Duodenal mucosa (tissue), 2 donors: Measurements from ENCODE around the gene AWAT2.

Experiments used
- H3K27ac ChIP-seq: one replicate; pipeline ENCODE4 v1.7.0; 2013; ENCODE audit warnings: low read depth, low read length
- H3K27me3 ChIP-seq, 2 donors: one replicate each; pipeline ENCODE4 v1.7.0; 2013; ENCODE audit warnings: low read length in 2 of 2, control low read depth in 1 of 2; ENCODE audit not compliant: insufficient read depth in 2 of 2, control insufficient read depth in 1 of 2
- H3K36me3 ChIP-seq, 2 donors: one replicate each; pipeline ENCODE4 v1.7.0; 2013; ENCODE audit warnings: low read length in 2 of 2, control low read depth in 1 of 2; ENCODE audit not compliant: insufficient read depth in 2 of 2, control insufficient read depth in 1 of 2
- H3K4me1 ChIP-seq, 2 donors: one replicate each; pipeline ENCODE4 v1.7.0; 2013; ENCODE audit warnings: low read length in 2 of 2, control low read depth in 1 of 2; ENCODE audit not compliant: insufficient read depth in 2 of 2, control insufficient read depth in 1 of 2
- H3K4me3 ChIP-seq, 2 donors: one replicate each; pipeline ENCODE4 v1.7.0; 2013; ENCODE audit warnings: low read length in 2 of 2, low read depth in 1 of 2
- H3K9ac ChIP-seq, 2 donors: one replicate each; pipeline ENCODE4 v1.7.0; 2013; ENCODE audit warnings: low read length in 2 of 2, low read depth in 1 of 2
- H3K9me3 ChIP-seq, 2 donors: one replicate each; pipeline ENCODE4 v1.7.0; 2013; ENCODE audit warnings: low read length in 2 of 2, control low read depth in 1 of 2; ENCODE audit not compliant: control insufficient read depth in 1 of 2

Gene AWAT2

DNA sequence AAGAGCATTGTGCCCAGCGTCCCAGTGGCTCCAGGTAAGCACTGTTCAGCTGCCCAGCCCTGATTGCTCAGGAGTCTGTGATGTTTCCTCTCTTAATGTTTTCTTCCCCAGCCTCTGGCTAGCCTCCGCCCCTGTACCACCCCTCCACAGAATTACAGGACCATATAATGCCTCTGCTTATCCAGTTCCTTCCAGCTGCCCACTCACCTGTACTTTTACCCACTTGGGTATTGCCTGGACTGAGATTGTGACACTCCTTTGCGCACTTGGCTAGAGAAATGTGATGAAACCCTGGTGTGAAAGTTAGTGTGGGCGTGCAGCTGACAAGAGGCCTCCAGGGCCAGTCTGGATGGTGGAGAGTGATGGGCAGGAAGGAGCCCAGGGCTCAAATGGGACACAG is at the start of gene AWAT2:
Gene AWAT2 (minus strand): TSS at position 14 of the 400 bp plus-strand sequence. CDS start 6 bp downstream, at position 8.
- Histone ChIP-seq H3K36me3 (no peaks in the 10 kb centered on the region), H3K9me3 (no peaks in the 10 kb centered on the region), H3K4me3 (no peak within 1 kb of the TSS), H3K4me1 (no peaks in the 10 kb centered on the region), H3K27ac (no peak within 1 kb of the TSS), H3K9ac (no peak within 1 kb of the TSS), H3K27me3 (no peaks in the 10 kb centered on the region)

- no peaks in the 10 kb centered on the region for H3K4me1 ChIP-seq
- H3K4me3 ChIP-seq, result no peak overlapping the region
- no peaks in the 10 kb centered on the region for H3K36me3 ChIP-seq
- no peak overlapping the region for H3K9ac ChIP-seq
- no peak overlapping the region for H3K27ac ChIP-seq
- no peaks in the 10 kb centered on the region for H3K9me3 ChIP-seq
- H3K27me3 ChIP-seq, result no peaks in the 10 kb centered on the region
Observed at GRCh38 chrX:70096052-70096451, 46.3 kb upstream of the AWAT2 start.

GRCh38 chrX:70092247-70092646 is 42.5 kb upstream of the AWAT2 start:
- Histone ChIP-seq H3K36me3 (no peaks in the 10 kb centered on the region), H3K9me3 (no peaks in the 10 kb centered on the region), H3K4me1 (no peaks in the 10 kb centered on the region), H3K27ac (no peak overlapping the region), H3K9ac (no peak overlapping the region), H3K4me3 (no peak overlapping the region), H3K27me3 (no peaks in the 10 kb centered on the region)

DNA sequence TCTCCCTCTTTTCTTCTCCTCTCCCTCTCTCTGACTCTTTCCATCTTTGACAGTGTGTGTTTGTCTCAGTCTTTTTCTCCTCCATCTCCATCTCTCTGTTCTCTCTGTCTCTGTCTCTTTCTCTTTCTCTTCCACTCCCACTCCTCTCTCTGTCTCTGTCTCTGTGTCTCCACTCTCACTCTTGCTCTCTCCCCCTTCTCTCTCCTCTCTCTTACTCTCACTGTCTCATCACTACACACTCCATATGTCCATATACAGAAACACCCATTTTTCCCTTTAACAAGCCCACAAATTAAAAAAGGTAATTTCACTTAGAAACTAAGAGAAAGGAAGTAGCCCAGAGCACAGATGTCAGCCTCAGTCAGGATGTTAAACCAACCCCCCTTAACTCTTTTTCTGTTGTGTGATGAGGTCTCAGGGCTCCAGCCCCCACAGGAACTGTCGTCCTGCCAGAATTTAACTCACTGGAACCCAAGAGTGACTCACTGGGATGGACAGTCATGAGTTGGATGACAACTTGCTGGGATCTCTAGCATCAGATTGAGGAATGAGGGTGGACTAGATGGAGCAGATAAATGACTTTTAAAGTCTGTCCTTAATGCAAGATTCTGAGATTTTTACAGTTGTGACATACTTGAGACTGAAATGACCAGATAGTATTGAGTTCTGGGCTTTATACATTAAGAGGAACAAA is 40.0 kb upstream of the AWAT2 start:
- no peak overlapping the region for H3K9ac ChIP-seq
- no peak overlapping the region for H3K27ac ChIP-seq
- no peaks in the 10 kb centered on the region for H3K4me1 ChIP-seq
- H3K36me3 ChIP-seq, result no peaks in the 10 kb centered on the region
- no peaks in the 10 kb centered on the region for H3K27me3 ChIP-seq
- H3K4me3 ChIP-seq, result no peak overlapping the region
- H3K9me3 ChIP-seq, result no peaks in the 10 kb centered on the region

DNA sequence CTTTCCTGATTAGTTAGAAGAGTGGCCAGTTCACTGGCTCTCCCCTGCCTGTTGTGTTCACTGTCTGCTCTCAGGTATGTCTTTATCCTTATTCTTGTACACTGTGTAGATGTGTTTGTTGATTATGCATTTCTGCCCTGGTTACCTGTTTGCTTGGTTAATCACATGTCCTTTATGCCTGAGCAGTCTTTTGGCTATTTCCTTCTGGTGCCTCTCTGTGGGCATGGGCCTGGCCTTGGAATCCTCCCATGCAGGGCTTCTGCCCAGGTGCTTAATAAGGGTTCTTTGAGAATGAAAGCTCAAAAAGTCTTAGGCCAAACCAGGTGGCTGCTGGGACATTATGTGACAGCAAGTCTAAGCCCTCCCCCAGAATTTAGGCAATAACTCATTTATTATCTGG is 39.0 kb upstream of the AWAT2 start:
- no peak overlapping the region for H3K4me3 ChIP-seq
- no peaks in the 10 kb centered on the region for H3K27me3 ChIP-seq
- H3K36me3 ChIP-seq, result no peaks in the 10 kb centered on the region
- no peak overlapping the region for H3K9ac ChIP-seq
- no peaks in the 10 kb centered on the region for H3K9me3 ChIP-seq
- H3K4me1 ChIP-seq, result no peaks in the 10 kb centered on the region
- no peak overlapping the region for H3K27ac ChIP-seq

DNA sequence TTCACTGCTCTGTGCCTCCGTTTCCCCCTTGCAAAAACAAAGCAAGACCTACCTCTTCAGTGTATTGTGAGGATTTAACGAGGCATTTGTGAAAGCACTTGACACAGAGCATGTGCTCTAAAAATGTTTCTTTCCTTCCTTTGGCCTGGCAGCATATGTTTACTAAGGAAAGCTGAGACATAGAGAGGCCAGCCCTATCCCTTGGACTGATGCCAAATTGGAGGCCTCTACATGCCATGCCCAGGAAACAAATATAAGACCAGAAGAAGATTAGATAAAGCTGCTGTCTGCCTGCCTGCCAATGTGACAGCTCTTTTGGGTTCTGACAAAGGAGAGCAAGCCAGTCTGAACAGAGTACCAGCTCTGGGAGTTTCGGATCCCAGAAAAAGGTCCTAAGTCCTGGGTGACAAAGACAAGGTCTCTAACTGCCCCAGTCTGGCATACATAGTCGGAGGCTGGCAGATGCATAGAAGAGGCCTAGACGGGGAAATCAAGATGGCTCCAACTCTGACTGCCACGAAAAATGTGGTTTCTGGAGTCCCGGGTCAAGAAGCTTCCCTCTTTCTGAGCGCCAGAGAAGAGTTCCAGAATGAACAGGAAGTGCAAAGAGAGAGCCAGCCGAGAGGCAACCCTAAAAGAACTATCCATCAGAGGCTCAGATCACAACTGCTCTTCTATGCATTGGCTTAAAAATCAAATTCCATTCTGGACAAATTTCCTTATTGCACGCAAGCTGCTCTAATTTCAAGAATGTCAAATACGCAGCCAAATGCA is 38.3 kb upstream of the AWAT2 start:
- H3K9me3 ChIP-seq, result no peaks in the 10 kb centered on the region
- no peak overlapping the region for H3K27ac ChIP-seq
- H3K36me3 ChIP-seq, result no peaks in the 10 kb centered on the region
- no peak overlapping the region for H3K4me3 ChIP-seq
- no peaks in the 10 kb centered on the region for H3K4me1 ChIP-seq
- H3K27me3 ChIP-seq, result no peaks in the 10 kb centered on the region
- no peak overlapping the region for H3K9ac ChIP-seq

DNA sequence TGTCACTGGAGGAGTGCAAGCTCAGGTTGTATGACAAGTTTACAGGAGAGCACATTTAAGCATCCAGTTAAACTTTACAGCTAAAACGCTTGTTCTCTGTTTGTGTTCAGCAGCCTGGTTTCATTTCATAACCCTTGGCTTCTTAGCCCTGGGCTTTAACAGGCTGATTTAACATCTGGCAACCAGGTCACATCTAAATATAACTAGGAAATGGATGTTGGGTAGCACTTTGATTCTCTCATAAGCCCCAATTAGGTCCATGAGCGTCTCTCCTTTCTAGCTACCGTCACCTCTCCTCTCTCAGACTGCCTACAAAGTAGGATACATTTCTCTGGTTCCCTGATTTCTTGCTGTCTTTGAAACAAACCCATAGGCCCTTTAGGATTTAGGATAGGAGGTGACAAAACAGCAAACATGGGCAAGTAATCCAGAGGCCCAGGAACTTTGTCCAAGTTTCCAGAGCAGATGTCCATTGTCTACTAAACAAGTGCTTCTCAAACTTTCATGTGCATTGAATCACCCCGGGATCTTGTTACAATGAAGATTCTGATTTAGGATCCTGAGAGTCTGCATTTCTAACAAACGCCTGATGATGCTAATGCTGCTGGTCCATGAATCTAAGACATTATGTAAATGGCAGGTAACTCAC is 35.0 kb upstream of the AWAT2 start:
- Histone ChIP-seq H3K9me3 (no peaks in the 10 kb centered on the region), H3K27ac (no peak overlapping the region), H3K4me3 (no peak overlapping the region), H3K36me3 (no peaks in the 10 kb centered on the region), H3K27me3 (no peaks in the 10 kb centered on the region), H3K4me1 (no peaks in the 10 kb centered on the region), H3K9ac (no peak overlapping the region)

GRCh38 chrX:70082723-70083122 is 33.0 kb upstream of the AWAT2 start:
- H3K36me3 ChIP-seq, result no peaks in the 10 kb centered on the region
- no peaks in the 10 kb centered on the region for H3K9me3 ChIP-seq
- H3K4me3 ChIP-seq, result no peak overlapping the region
- H3K9ac ChIP-seq, result no peak overlapping the region
- no peak overlapping the region for H3K27ac ChIP-seq
- H3K27me3 ChIP-seq, result no peaks in the 10 kb centered on the region
- H3K4me1 ChIP-seq, result no peaks in the 10 kb centered on the region

DNA sequence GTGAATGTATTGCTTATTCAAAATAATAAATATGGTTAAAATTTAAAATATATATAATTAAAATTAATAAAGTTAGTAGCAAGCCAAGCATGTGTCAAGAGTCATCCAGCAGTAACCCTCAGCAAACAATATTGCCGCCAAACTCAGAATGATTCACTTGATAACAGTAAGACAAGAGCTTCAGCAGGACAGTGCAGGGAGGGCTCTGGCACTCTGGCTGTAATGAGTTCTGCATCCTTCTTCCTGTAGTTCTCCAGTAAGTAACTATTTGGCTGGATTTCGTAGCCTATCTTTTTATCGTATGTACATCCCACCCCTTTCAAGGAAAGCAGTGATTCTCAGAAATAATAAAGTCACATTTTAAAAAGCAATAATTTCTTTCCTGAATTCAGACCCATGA is 30.1 kb upstream of the AWAT2 start:
- no peak overlapping the region for H3K9ac ChIP-seq
- H3K27ac ChIP-seq, result no peak overlapping the region
- no peaks in the 10 kb centered on the region for H3K27me3 ChIP-seq
- H3K4me1 ChIP-seq, result no peaks in the 10 kb centered on the region
- no peaks in the 10 kb centered on the region for H3K36me3 ChIP-seq
- H3K4me3 ChIP-seq, result no peak overlapping the region
- H3K9me3 ChIP-seq, result no peaks in the 10 kb centered on the region

GRCh38 chrX:70079297-70079696 is 29.6 kb upstream of the AWAT2 start:
- no peaks in the 10 kb centered on the region for H3K4me1 ChIP-seq
- H3K27ac ChIP-seq, result no peak overlapping the region
- H3K27me3 ChIP-seq, result no peaks in the 10 kb centered on the region
- H3K36me3 ChIP-seq, result no peaks in the 10 kb centered on the region
- H3K9ac ChIP-seq, result no peak overlapping the region
- no peak overlapping the region for H3K4me3 ChIP-seq
- H3K9me3 ChIP-seq, result no peaks in the 10 kb centered on the region
